Suppressor macrophage (primary cell): ENCODE data around the gene SNX6.
"Not testable (repeated sequence)": the region's sequence is repeated elsewhere in the genome, so short reads cannot be mapped to it uniquely, and the experiment has no call there.

Experiments
- DNase-seq, 4 experiments: peaks; one replicate each; pipeline ENCODE4 v3.0.0-alpha.2; 2020 to 2022

Gene SNX6

DNA sequence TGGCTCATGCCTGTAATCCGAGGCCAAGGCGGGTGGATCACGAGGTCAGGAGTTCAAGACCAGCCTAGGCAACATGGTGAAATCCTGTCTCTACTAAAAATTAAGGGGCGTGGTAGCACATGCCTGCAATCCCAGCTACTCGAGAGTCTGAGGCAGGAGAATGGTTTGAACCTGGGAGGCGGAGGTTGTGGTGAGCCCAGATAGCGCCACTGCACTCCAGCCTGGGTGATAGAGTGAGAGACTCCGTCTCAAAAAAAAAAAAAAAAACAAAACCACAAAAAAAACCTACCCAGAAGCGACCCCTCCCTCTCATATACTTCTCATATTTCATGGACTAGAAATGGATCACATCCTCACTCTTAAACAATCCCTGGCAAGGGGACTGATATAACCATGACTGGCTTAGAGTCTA is 4.4 kb upstream of the SNX6 start:
- not testable (repeated sequence) for DNase-seq

DNA sequence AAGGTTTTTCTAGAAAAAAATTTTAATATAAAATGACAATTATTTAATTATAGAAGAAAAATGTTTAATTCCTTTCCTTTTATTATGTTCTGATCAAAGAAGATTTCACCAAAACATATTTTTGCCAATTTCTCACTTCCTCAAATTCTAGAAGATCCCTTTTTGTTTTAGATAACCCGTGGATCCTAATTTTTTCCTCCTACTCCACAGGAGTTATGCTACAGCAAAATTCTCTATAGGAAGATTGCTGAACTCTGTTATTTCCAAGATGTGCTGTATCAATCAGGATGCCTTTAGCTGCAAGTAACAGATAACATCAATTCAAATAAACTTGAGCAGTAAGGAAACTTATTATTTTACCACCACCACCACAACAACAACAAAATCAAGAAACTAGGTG is 3.8 kb upstream of the SNX6 start:
- DNase-seq = peak in 2 of 4 experiments; percentile 50 to 55

DNA sequence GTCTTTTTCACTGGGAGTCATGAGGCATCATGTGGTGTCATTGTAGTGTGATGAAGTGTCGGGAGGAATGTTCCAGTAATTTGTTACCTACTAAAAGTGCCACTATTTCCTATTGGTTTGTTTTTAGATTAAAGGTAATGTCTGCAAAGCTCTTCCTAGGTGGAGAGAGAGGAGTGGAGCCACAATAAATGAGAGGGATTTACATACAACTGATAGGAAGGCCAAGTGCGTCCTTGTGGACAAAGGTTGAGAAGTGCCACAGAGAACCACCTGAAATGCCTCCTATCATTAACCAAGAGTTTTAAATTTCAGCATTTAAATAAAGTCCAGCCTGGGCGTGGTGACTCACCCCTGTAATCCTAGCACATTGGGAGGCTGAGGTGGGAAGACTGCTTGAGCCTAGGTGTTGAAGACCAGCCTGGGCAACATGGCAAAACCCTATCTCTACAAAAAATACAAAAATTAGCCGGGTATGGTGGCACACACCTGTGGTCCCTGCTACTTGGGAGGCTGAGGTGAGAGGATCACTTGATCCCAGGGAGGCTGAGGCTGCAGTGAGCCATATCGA is 2.5 kb upstream of the SNX6 start:
- DNase-seq = no peak

DNA sequence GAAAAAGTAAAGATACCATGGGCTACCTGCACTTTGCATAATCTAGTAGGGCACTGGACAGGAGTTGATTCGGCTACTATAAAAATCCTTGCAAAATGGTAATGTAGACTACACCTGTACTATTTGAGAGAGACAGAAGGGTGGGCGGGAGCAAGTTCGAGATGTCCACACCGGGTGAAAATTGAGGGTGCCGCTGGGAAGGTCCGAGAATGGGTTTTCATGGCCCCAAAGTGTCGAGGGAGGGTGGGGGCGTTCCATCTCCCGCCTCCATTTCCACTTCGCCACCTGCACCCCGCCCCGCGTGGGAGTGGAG is 648 bp downstream of the SNX6 start:
- DNase-seq = no peak

DNA sequence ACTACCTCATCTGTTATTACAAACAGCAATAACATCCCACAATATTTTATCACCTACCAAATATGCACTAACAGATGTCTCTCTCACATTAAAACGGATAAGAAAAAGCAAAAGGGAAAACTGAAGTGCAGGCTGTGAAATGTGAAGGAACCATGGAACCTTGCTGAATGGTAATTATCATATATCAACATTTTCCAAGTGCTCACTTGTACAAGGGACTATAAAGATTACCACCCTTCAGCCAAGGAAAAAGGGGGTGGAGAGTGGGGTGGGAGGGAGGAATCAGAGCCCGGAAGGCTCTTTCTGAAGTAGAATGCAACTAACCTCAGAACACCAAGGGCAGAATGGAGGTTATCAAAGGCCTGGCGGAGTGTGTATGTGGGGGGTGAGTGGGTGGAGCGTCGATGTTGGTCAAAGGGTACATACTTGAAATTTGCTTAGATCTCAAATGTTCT is 1.2 kb downstream of the SNX6 start:
- peak in 2 of 4 experiments; percentile 48 for DNase-seq

DNA sequence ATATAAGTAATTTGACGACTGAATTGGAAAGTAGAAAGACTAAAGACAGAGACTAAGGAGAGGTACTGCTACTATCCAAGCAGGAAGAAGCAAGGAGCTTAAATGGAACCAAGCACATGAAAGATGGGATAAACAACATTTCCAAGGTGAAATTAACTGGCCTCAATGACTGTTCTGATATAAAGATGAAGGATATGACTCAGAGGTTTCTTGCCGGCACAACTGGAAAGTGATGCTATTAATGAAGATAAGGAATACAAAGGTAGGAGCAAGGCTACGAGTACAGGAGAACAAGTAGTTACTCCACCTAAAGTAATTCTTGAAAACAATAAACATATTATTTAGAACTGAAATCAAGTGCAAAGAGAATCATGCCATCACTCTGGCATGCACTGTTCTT is 6.4 kb downstream of the SNX6 start:
- DNase-seq = no peak

DNA sequence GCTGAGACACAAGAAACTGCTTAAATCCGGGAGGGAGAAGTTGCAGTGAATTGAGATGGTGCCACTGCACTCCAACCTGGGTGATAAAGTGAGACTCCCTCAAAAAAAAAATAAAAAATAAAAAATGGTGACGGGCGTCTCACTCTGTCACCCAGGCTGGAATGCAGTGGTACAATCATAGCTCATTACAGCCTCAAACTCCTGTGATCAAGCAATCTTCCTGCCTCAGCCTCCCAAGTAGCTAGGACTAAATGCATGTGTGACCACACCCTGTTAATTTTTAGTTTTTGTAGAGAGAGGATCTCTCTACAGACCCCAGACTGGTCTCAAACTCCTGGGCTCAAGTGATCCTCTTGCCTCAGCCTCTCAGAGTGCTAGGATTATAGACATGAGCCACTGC is 9.1 kb downstream of the SNX6 start:
- no peak for DNase-seq

DNA sequence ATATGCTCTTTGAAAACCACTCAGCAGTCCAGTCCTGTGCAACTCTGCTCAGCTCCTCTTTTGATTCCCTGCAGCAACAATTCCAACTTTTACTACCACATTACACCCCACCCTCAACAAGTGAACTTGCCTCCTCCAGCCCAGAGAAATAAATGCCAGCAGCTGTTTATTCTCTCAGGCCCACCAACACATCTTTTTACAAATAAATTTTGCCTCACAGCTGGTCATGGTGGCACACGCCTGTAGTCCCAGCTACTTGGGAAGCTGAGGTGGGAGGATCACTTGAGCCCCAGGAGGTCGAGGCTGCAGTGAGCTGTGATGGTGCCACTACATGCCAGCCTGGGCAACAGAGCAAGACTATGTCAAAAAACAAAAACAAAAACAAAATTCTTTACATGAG is 9.8 kb downstream of the SNX6 start:
- DNase-seq = no peak

DNA sequence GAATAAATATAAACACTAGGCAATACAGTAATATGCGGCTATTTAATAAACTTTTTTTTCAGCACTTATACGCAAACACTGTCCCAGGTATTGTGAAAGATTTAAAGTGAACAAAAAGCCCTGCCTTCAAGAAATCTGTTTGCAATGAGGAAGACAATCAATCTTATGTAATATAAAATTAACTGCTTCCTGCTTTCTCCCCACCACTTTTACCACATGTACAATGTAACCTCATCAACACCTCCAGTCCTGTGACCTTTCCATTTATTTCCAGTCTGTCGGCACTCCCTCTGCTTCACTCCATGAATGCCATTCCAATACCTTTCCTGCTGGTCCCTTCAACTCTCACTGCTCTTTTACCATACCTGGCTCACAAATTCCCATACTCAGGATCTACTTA is 10.5 kb downstream of the SNX6 start:
- DNase-seq = peak in 3 of 4 experiments; percentile 18 to 68 (median 43)

DNA sequence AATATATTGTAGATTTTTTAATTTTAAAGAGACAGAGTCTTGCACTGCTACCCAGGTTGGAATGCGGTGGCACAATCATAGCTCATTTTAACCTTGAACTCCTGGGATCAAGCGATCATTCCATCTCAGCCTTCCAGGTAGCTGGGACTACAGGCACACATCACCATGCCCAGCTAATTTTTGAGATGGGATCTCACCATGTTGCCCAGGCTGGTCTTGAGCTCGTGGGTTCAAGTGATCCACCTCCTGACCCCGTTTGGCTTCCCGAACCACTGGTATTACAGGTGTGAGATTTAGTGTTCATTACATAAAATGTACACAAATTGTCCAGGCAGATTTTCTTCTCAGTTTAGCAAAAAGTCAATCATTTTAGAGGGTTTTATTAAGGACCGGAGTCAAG is 13.6 kb downstream of the SNX6 start:
- DNase-seq = no peak

DNA sequence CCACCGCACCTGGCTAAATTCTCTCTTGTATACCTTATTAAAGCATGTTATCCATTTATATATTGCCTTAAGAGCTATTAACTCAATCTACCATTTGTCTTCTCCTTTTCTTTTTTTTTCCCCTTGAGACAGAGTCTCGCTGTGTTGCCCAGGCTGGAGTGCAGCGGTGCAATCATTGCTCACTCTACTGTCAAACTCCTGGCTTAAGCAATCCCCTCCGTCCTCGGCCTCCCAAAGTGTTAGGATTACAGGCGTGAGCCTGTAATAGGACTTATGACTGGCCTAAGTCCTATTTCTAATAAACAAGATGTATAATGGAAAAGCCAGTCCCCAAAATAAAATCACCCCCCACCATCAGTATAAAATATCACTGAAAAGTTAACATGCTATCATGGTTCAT is 14.4 kb downstream of the SNX6 start:
- DNase-seq = no peak

DNA sequence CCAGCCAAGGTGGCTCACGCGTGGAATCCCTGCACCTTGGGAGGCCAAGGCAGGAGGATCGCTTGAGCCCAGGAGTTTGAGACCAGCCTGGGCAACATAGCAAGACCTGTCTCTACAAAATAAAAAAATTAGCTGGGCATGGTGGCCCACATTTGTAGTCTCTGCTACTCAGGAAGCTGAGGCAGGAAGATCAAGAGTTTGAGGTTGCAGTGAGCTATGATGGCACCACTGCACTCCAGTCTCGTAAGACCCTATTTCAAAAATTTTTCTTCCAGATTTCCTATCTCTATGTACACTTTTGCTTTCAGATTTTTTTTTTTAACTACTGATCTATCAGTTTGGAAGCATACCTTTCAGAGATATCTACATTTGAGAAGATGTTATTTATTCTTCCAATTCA is 15.3 kb downstream of the SNX6 start:
- no peak for DNase-seq

DNA sequence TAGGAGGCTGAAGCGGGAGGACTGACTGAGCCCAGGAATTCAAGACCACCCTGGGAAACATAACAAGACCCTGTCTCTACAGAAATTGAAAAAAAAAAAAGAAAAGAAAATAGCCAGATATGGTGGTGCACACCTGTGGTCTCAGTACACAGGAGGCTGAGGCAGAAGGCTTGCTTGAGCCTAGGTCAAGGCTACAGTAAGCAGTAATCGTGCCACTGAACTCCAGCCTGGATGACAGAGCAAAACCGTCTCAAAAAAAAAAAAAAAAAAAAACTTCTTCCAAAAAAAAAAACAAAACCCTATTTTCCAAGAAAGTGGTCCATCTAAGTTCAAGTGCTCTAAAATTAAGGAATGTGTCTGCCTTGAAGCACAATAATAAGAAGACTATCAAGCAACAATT is 19.8 kb downstream of the SNX6 start:
- no peak for DNase-seq

DNA sequence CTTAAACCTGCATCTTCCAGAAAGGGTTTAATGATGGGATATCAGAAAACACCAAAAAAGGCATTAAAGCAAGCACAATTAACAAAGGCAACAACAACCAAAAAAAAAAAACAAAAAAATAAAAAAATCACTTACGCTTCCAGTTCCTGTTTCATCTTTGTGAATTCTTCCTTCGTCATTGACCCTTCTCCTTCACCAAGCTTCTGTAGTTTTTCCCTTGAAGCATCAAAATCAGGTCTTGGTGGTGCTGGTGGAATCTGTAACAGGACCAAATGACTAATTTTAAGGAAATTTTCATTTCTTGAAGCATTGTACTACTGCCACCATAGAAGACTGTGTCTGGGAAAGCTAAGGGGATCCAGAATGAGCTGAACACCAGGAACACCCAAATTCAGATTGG is 24.5 kb downstream of the SNX6 start:
- DNase-seq = peak; percentile 42 to 84 (median 62)

DNA sequence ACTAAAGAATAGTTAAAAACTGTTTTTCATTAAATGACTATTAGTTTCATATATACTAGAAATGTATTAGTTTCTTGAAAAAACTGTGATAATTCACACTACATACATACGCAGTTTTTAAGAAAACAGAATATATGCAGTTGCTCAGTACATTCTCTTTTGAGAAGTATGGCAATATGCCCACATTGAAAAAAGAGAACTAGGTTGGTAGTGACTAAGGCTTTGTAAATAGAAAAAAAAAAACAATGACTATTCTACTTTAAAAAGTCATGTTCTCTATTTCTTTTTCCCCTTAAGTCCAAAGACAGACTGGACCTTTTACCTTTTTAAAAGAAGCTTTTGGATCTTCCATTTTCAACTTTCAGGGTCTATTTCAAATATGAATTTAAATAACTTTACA is 25.0 kb downstream of the SNX6 start:
- peak; percentile 29 to 93 (median 62) for DNase-seq

DNA sequence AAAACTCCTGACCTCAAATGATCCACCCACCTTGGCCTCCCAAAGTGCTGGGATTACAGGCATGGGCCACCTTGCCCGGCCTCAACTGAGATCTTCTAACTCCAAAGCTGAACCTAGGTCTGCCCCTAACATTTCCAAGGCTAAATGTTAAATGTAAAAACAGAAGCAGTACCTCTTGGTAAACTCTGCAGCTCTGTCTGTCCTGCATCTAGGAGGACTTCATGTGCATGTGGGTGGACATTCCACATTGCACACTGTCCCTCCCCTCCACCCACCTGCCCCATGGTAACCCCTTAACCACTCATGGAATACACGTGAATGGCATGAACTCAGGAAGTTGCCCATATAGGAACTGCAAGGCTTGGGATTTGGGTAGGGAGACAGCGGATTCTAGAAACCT is 33.1 kb downstream of the SNX6 start:
- DNase-seq = peak in 1 of 4 experiments; percentile 10

DNA sequence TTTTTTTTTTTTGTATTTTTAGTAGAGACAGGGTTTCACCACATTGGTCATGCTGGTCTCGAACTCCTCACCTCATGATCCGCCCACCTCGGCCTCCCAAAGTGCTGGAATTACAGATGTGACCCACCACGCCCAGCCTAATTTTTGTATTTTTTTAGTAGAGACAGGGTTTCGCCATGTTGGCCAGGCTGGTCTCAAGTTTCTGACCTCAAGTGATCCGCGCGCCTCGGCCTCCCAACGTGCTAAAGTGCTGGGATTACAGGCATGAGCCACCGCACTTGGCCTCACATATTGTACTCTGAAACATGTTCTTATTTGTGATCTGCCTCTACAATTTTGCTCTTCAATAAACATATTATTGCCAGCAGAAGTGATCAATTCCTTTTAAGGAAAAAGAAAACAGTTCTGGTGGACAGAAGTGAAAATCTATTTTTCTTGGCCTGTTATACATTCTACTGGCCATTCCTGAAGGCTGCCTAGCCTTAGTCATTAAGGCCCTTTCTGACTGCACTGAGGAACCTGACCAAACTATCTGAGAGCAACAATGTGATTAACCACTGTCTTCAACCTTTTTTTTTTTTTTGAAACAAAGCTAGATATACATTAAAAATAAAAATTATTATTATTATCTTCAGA is 36.1 kb downstream of the SNX6 start:
- DNase-seq = no peak

DNA sequence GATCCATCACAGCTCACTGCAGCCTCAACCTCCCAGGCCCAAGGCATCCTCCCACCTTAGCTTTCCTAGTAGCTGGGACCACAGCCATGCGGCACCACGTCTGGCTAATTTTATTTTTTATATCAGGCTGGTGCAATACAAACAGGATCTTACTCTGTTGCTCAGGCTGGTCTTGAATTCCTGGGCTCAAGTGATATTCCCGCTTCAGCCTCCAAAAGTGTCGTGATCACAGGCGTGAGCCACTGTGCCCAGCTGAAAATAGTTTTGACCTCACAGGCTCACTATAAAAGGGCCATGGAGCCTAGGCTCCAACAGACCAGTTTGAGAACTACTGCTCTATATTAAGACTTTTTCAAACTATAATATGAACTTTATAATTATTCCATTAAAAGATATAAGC is 37.3 kb downstream of the SNX6 start:
- no peak for DNase-seq

DNA sequence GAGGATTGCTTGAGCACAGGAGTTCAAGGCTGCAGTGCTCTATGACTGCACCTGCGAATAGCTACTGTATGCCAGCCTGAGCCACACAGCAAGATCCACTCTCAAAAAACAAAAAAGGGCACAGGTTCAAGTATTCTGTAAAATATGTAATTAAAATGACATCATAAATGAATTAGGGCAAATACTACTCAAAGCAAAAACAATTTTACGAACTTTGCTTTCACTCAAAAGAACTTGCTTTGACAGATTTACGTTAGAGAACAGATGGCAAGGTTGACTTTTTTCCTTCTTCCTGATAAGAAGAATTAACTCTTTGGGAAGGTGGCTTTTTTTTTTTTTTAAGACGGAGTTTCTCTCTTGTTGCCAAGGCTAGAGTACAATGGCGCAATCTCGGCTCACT is 46.4 kb downstream of the SNX6 start:
- DNase-seq = no peak

DNA sequence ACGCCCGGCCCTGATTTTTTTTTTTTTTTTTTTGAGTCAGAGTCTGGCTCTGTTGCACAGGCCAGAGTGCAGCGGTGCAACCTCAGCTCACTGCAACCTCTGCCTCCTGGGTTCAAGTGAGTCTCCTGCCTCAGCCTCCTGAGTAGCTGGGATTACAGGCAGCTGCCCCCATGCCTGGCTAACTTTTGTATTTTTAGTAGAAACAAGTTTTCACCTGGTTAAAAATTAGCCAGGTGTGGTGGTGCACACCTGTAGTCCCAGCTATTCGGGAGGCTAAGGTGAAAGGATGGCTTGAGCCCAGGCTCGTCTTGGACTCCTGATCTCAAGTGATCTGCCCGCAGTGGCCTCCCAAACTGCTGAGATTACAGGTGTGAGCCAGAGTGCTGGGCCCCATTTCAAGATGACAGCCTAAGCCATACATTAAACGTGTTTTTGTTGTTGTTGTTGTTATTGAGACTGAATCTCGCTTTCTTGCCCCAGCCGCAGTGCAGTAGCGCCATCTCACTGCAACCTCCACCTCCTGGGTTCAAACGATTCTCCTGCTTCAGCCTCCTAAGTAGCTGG is 47.7 kb downstream of the SNX6 start:
- DNase-seq = no peak

DNA sequence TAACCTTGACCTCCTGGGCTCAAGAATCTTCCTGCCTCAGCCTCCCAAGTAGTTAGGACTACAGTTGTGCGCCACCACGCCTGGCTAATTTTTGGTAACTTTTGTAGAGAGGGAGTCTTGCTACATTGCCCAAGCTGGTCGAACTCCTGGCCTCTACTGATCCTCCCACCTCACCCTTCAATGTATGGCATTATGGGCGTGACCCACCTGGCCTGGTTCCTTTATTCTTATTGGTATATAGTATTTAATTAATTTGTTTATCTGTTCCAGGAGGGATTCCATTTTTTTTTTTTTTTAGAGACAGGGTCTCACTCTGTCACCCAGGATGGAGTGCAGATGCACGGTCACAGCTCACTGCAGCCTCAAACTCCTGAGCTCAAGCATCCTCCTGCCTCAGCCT is 49.6 kb downstream of the SNX6 start:
- DNase-seq = no peak

DNA sequence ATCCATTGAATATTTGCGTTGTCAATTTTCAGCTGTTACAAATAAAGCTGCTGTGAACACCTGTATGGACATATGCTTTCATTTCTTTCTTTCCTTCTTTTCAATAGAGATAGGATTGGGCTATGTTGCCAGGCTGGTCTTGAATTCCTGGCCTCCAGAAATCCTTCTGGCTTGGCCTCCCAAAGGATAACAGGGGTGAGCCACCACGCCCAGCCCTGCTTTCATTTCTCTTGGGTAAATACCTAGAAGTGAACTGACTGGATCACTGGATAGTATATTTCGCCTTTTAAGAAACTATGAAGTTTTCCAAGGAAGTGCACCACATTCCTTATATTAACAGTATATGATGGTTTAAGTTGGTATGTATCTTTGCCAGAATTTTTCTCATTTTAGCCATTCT is 58.2 kb downstream of the SNX6 start:
- no peak for DNase-seq

DNA sequence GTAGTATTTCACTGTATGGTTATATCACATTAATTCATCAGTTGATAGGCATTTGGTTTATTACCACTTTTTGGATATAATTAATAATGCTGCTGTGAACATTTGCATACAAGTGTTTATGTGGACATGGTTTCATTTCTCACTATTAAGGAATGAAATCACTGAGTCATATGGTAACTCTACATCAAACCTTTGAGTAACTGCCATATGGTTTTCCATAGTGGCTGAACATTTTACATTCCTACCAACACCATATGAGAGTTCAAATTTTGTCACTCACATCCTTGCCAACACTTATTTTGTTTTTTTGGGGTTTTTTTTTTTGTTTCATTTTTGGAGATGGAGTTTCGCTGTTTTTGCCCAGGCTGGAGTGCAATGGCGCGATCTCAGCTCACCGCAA is 60.2 kb downstream of the SNX6 start:
- no peak for DNase-seq

DNA sequence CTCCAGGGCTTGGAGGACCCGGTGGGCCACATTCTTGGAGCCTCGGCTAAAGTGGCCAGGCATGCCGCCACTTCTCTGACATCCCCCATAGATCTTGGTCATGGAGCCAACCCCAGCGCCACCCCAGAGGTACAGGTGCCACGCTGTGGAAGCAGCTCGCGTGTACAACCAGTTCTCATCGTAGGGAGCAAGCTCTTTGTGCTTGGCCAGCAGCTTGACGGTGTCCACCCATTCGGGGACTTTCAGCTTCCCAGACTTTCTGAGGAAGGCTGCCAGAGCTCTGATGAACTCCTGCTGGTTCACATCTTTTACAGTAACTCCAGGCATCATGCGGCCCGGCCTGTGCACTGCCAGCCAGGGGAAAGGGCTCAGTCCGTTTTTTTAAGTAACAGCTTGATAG is 61.1 kb downstream of the SNX6 start:
- no peak for DNase-seq

DNA sequence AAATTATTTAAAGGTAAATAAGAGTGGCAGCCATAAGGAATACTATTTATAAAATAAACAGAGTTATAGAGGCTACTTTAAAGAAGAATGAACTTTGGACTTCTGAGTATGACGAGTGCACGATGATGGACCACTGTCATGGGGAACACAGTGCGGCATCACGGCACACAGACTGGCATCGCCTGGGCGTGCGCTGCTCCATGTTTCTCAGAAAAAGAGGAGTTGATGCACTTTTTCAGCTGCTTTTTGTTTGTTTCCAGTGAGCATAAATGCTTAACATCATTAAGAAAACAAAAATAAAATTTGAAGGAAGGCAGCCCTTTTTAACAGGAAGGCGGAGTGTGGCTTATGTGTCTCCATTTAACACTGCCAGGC is 67.2 kb downstream of the SNX6 start:
- DNase-seq = no peak
